ENCODE results near the gene LMNA. TPM values are rescaled to one million over a fixed set of nuclear protein-coding genes. Genes with fewer than 3 reads are reported as not detected.

Gene LMNA
- total RNA-seq, 1 donor from 2014 or later: 92.7 TPM

- TF ChIP-seq, protein P1, sequence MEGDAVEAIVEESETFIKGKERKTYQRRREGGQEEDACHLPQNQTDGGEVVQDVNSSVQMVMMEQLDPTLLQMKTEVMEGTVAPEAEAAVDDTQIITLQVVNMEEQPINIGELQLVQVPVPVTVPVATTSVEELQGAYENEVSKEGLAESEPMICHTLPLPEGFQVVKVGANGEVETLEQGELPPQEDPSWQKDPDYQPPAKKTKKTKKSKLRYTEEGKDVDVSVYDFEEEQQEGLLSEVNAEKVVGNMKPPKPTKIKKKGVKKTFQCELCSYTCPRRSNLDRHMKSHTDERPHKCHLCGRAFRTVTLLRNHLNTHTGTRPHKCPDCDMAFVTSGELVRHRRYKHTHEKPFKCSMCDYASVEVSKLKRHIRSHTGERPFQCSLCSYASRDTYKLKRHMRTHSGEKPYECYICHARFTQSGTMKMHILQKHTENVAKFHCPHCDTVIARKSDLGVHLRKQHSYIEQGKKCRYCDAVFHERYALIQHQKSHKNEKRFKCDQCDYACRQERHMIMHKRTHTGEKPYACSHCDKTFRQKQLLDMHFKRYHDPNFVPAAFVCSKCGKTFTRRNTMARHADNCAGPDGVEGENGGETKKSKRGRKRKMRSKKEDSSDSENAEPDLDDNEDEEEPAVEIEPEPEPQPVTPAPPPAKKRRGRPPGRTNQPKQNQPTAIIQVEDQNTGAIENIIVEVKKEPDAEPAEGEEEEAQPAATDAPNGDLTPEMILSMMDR (IDR thresholded peaks at IDR 0.05; ENCODE audit: unreplicated experiment): no peak
- no peaks in the 10 kb centered on the region for H3K9me3 Mint-ChIP-seq (ENCODE audit: low read depth)
- H3K36me3 Mint-ChIP-seq (ENCODE audit: insufficient read depth): no peaks in the 10 kb centered on the region
- H3K27me3 Mint-ChIP-seq: peaks cover 43% of the 10 kb centered on the region
- peak; percentile 51 for DNase-seq (ENCODE audit: low spot score, unreplicated experiment)
- no peak overlapping the region for H3K27ac Mint-ChIP-seq
- peaks cover 6% of the 10 kb centered on the region for H3K4me1 Mint-ChIP-seq (ENCODE audit: low read depth)
- peak overlapping the region; percentile 62 for H3K4me3 Mint-ChIP-seq (ENCODE audit: low read depth)
Measured at GRCh38 chr1:156160743-156161171, 46.2 kb downstream of the LMNA start.

DNA sequence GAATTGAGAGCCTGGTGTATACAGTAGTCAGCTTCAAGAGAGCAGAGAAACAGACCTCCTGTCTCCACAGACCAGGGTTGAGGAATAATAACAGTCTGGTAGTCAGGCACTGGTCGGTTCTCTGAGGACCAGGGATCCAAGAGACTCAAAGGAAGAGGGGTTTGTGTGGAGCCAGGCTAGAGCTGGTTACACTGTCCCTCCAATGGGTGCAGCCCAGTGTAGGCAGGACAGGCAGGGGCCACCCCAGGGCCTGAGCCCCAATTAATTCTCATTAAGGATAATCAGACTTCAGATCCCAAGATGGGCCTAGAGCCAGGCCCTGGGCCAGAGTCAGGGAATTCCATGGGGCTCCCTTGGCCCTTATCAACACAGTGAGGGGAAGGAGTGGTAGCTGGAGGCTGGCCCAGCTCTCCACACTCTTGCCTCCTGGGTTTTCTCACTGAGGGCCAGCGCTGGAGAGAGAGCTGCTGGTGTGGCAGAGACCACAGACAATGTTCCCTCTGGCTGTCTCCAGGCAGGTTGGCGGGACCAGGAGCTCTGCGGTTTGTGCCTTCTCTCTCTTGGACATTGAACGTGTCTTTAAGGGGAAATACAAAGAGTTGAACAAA, 48.0 kb downstream of the LMNA start:
- no peak overlapping the region for H3K27ac Mint-ChIP-seq
- no peak for DNase-seq (ENCODE audit: low spot score, unreplicated experiment)

GRCh38 chr1:156163712-156164111, 49.2 kb downstream of the LMNA start:
- TF ChIP-seq, protein P1 (IDR thresholded peaks at IDR 0.05; ENCODE audit: unreplicated experiment): no peak
- Mint-ChIP-seq H3K4me1 (ENCODE audit: low read depth) (peaks cover 6% of the 10 kb centered on the region), H3K9me3 (ENCODE audit: low read depth) (no peaks in the 10 kb centered on the region), H3K36me3 (ENCODE audit: insufficient read depth) (peaks cover 2% of the 10 kb centered on the region), H3K4me3 (ENCODE audit: low read depth) (no peak overlapping the region), H3K27ac (no peak overlapping the region), H3K27me3 (peaks cover 23% of the 10 kb centered on the region)
- no peak for DNase-seq (ENCODE audit: low spot score, unreplicated experiment)

More for the DNA sequence above, 48.0 kb downstream of the LMNA start:
- peaks cover 6% of the 10 kb centered on the region for H3K4me1 Mint-ChIP-seq (ENCODE audit: low read depth)
- H3K27me3 Mint-ChIP-seq: peaks cover 32% of the 10 kb centered on the region
- TF ChIP-seq, protein P1 (IDR thresholded peaks at IDR 0.05; ENCODE audit: unreplicated experiment): no peak
- no peak overlapping the region for H3K4me3 Mint-ChIP-seq (ENCODE audit: low read depth)
- H3K9me3 Mint-ChIP-seq (ENCODE audit: low read depth): no peaks in the 10 kb centered on the region
- H3K36me3 Mint-ChIP-seq (ENCODE audit: insufficient read depth): peaks cover 1% of the 10 kb centered on the region

GRCh38 chr1:156164125-156164831, 49.8 kb downstream of the LMNA start:
- peaks cover 2% of the 10 kb centered on the region for H3K36me3 Mint-ChIP-seq (ENCODE audit: insufficient read depth)
- H3K4me1 Mint-ChIP-seq (ENCODE audit: low read depth): peaks cover 6% of the 10 kb centered on the region
- TF ChIP-seq, protein P1 (IDR thresholded peaks at IDR 0.05; ENCODE audit: unreplicated experiment): no peak
- H3K9me3 Mint-ChIP-seq (ENCODE audit: low read depth): no peaks in the 10 kb centered on the region
- H3K4me3 Mint-ChIP-seq (ENCODE audit: low read depth): no peak overlapping the region
- no peak overlapping the region for H3K27ac Mint-ChIP-seq
- no peak for DNase-seq (ENCODE audit: low spot score, unreplicated experiment)
- peaks cover 19% of the 10 kb centered on the region for H3K27me3 Mint-ChIP-seq

DNA sequence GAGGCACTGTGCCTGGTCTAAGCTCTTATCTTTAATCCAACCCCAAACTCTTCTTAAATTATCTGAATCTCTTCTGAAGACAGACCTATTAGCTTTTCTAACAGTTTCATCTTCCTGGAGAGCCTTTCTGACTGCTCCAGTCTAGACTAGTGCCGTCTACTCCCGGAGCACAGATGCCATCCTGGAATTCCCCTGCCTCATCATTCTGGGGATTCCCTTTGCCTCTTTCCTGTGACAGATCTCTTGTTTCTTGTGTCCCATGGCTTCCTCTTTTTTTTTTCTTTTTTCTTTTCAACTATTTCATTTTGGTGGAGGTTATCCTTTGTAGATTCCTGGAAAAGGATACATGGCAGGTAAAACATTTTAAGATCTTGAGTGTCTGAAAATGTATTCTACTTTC, 50.6 kb downstream of the LMNA start:
- Mint-ChIP-seq H3K36me3 (ENCODE audit: insufficient read depth) (peaks cover 2% of the 10 kb centered on the region), H3K27ac (no peak overlapping the region), H3K4me1 (ENCODE audit: low read depth) (peaks cover 6% of the 10 kb centered on the region), H3K9me3 (ENCODE audit: low read depth) (no peaks in the 10 kb centered on the region), H3K27me3 (peaks cover 11% of the 10 kb centered on the region), H3K4me3 (ENCODE audit: low read depth) (no peak overlapping the region)
- no peak for DNase-seq (ENCODE audit: low spot score, unreplicated experiment)
- TF ChIP-seq, protein P1 (IDR thresholded peaks at IDR 0.05; ENCODE audit: unreplicated experiment): no peak
